GM18502 (cell line): Measurements from ENCODE around the gene TRAK1.
A peak's percentile ranks its signal among the peaks of the same experiment; 100 is the strongest.

Experiments
- ATAC-seq: cut with Tn5 transposase; IDR thresholded peaks from one replicate; pipeline ENCODE4 v1.9.1; 2021; ENCODE audit warnings: mild to moderate bottlenecking; ENCODE audit not compliant: unreplicated experiment, poor library complexity

TRAK1 gene

GRCh38 chr3:42175386-42176240 lies 84.5 kb downstream of the TRAK1 start:
- ATAC-seq = no peak

- no peak for ATAC-seq
Observed at GRCh38 chr3:42176242-42177034, 85.3 kb downstream of the TRAK1 start.

- ATAC-seq = no peak
Observed at GRCh38 chr3:42177068-42177800, 86.1 kb downstream of the TRAK1 start.

- ATAC-seq = no peak
Observed at GRCh38 chr3:42177801-42178150, 86.6 kb downstream of the TRAK1 start.

- no peak for ATAC-seq
Observed at GRCh38 chr3:42179110-42179725, 88.1 kb downstream of the TRAK1 start.

GRCh38 chr3:42180901-42181300 lies 89.7 kb downstream of the TRAK1 start:
- no peak for ATAC-seq

GRCh38 chr3:42182555-42182954 lies 91.4 kb downstream of the TRAK1 start:
- ATAC-seq = no peak

- no peak for ATAC-seq
Observed at GRCh38 chr3:42183991-42184632, 93.0 kb downstream of the TRAK1 start.

- ATAC-seq = no peak
Observed at GRCh38 chr3:42184651-42185443, 93.7 kb downstream of the TRAK1 start.

GRCh38 chr3:42187936-42188335 lies 96.8 kb downstream of the TRAK1 start:
- ATAC-seq = no peak

- ATAC-seq = no peak
Observed at GRCh38 chr3:42188376-42188775, 97.2 kb downstream of the TRAK1 start.

- no peak for ATAC-seq
Observed at GRCh38 chr3:42189001-42189460, 97.9 kb downstream of the TRAK1 start.

- ATAC-seq = no peak
Observed at GRCh38 chr3:42189736-42190135, 98.6 kb downstream of the TRAK1 start.

GRCh38 chr3:42190701-42191442 lies 99.7 kb downstream of the TRAK1 start:
- no peak for ATAC-seq

- ATAC-seq = no peak
Observed at GRCh38 chr3:42191443-42191747, 100.2 kb downstream of the TRAK1 start.

- peak; percentile 52 for ATAC-seq
Observed at GRCh38 chr3:42192334-42193200, 101.4 kb downstream of the TRAK1 start.

GRCh38 chr3:42194943-42195510 lies 103.9 kb downstream of the TRAK1 start:
- ATAC-seq = no peak
